HG02970 (cell line): ENCODE results near the gene TNFSF10.
"Not testable (repeated sequence)": the region's sequence is repeated elsewhere in the genome, so short reads cannot be mapped to it uniquely, and the experiment has no call there.

Experiments
- ATAC-seq: cut with Tn5 transposase; IDR thresholded peaks from one replicate; pipeline ENCODE4 v1.9.1; 2021; ENCODE audit warnings: mild to moderate bottlenecking, moderate library complexity, moderate number of reproducible peaks; ENCODE audit not compliant: unreplicated experiment, low FRiP score

The TNFSF10 gene

DNA sequence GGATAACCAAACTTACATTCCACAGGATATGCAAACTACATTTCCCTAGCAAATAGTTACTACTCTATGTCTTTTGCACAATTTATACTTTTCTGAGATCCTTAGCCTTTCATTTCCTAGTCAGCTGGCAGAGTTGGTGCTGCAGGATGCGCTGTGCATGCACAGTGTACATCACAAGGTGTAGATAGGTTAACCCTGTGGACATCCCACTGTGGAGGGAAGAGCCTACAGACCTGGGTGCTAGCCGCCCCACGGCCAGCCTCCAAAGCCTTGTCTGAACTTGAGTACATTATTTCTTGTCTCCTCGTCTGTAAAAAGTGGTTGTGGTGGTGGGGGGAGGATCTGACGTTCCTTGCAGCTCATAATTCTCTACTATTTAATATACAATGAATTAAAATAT, 3.5 kb downstream of the TNFSF10 start:
- no peak for ATAC-seq

DNA sequence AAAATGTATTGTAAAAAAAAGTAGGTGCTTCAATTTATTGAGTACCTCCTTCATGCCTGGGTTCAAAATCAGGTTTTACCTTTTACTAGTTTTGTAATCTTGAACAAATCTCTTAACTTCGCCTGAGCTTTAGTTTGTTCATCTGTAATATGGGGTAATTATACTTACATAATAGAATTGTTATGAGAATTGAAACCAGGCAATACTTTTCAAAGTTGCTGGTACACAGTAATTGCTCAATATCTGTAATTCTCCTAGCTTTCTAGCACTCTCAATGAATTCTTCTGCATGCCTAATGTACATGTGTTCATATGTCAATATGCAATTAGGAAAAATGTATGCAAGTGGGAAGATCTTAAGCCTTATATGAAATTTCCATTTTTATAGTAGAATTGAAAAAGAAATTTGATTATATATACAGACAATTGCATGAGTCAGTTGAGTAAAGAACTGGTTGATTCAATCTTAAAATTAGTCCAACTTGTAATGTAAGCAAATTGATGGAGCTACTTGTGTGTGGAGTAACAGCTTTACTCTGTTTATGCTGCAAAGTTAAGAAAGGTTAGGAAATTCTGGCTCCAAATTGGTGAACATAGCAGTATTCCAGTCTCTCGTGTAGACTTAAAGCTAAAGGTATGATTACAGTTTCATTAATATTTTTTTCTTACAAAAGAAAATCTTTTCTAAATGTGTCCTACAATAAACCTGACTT, 4.1 kb downstream of the TNFSF10 start:
- no peak for ATAC-seq

DNA sequence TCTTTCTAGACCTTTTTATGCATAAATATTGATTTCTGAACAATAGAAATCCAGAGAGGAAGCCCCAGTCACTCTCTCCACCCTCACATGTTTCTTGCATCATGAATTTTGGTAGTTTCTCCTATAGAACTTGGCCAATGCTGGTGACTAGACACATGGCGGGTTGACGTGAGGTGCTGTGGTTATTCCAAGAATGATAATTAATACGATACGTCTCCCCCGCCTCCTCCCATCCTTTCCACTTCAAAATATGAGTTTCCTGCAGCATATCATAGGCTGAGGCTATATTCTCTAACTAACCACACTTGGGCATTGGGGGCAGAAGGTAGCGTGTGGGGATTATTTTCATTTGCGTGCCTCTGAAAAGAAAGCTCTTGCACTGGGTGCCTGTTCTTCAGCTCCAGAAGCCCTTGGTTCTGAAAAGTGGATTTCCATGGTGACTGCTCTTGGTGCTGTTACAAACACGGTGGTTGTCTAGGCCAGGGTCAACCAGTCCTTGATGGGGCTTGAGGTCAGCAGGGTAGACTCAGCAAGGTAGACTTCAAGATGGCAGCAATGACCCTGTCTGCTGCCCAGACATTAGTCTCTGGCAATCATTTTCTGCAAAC, 5.3 kb downstream of the TNFSF10 start:
- ATAC-seq, result no peak

DNA sequence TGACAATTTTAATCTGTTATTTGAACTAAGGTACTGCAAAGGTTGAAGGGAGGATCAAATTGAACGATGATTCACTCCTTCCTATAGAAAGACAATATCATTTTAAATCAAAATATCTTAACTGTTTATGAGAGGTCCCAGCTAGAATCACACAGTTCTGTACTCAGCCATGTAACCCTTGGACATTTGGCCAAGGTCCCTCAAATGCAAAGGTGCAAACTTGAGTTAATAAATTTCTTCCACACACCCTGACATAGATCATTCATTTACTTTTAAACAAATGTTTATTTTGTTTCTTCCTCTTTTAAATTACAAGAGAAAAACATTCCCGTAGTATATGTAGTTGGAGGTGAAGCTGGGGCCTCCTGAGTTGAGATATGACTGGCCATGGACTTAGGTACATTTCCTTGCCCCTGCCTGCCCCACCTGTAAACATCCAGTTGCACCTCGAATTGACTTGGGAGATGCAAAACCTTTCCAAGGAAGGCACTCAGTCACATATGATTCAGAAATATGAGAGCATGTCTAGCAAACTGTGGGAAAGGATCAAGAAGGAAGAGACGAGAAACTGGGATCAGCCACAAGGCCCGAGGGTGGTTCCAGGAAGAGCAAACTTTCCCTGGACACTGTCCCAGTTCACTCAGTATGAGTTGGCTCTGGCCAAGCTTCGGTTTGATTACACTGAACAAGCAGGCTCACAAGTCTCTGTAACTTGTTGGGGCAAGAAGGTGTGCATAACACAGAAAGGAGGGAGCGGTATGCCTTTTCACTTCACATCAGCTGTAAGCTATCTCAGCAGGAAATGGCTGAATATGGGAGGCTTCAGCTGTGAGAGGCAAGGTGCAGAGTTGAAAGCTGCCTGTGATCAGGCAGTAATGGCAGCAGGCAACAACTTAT, 6.7 kb downstream of the TNFSF10 start:
- no peak for ATAC-seq

DNA sequence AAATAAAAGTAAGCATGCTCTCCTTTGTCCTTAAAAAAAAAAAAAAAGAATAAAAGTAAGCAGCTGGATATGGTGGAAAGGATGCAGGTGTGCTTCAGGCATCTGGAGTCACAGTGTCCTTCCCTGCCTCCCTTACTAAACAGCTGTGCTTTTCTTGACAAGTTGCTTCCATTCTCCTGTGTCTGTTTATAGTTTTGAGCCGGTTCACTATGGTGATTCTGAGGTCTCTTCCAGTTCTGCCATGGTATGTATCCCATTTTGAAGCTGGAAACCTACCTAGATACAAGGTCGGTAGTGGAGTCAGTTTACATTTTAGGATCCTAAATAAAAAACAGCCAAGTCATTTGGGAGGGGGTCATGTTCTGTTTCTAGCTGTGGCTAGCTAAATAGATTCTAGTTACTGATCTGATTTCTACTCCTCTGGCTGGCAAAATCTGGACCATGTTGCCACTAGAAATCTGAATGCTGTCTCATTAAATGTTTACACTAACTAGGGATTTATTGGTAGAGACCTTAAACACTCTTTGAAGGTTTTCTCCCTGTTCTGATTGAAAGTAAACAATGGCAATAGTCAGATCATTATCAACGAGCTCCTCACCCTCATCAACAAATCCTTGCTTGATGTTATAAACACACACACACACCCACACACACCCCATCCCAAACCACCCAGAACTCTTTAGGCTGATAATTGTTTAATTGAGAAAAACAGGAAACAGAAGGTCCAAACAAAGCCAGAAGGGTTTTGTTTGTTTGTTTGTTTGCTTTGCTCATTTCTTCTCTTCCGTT, 7.9 kb downstream of the TNFSF10 start:
- no peak for ATAC-seq

DNA sequence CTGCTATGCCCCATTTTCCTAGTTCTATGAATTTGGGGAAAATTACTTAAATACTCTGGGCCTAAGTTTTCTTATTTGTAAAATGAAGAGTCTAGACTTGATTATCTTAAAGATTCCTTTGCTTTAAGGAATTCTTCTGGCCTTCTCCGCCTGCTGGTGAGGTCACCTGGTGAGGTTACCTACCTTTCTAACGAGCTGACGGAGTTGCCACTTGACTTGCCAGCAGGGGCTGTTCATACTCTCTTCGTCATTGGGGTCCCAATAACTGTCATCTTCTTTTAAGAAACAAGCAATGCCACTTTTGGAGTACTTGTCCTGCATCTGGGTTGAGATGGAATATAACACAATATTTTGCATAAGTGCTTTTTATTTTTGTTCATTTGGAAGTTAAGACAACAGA, 8.6 kb downstream of the TNFSF10 start:
- no peak for ATAC-seq

DNA sequence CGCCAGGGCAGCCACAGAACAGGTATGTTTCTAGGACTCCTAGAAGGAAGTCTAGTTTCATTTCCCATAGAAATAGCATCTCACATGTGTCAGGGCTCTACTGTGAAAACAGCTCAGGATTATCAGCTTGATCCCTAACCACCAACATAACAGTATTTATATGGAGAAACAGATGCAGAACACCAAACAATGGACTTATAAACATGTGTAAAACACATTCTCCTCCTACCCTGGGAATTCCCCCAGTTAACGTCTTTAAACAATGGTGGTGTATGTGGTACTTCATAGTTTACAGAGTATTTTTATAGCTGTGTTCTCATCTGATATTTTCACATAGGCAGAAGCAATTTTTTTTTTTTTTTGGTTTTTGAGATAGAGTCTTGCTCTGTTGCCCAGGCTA, 9.7 kb downstream of the TNFSF10 start:
- ATAC-seq, result no peak

DNA sequence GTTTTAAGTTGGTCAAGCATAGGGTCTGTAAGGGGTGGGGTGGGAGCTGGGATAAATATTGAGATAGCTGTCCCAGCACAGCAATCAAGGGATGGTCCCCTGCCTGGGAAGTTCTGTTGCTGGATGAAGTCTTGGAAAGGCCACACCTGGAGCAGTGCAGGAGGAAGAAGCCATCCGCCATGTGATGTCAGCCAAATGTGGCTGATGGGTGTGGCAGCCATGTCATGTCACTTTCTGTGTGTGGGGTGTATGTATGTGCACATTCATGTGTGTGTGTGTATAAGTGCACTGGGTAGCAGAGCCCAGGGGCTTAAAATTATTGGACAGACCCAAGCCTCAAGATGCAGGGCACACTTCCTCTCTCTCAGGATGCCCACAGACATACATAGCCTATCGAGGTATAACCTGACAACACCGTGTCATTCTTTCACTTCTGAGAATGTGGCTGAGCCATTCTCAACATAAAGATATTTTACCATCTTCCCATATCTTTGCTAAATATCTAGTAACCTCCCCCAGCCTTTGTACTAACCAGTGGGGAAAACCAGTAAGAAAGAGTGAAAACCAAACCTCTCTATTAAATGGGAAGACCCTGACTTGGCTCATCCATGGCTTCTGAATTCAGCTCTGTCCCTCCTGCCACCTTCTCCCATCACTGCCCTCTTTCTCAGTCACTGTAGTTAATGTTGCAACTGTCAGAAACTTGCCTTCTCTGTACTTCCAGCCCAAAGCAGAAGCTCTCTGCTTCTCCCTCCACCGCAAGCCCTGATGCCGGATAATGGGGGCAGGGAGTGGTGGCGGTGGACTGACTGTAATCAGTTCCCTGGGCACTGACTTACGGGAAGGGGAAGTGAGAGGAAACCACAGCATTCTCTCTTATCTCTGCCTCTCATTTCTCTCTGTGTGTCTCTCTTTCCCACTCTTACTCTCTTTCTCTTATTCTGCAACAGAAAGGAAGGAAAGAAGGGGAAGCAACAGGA, 11.2 kb downstream of the TNFSF10 start:
- no peak for ATAC-seq

DNA sequence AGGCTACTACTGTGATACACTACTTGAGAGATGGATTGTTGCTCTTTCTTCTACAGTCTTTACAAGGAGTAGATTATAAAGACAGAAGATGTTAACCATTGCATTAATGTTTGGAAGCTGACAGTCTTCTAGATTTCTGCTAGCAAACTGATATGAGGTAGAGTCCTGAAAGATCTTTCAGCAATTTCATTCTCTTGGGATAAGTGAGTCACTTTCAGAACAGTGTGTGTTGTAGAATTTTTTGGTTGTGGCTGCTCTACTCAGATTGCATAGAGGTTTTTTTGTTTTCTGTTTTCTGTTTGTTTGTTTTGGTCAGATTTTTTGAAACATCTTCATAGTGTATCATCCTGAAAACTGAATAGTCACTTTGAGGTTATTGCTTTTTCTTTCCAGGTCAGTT, 17.1 kb downstream of the TNFSF10 start:
- no peak for ATAC-seq

DNA sequence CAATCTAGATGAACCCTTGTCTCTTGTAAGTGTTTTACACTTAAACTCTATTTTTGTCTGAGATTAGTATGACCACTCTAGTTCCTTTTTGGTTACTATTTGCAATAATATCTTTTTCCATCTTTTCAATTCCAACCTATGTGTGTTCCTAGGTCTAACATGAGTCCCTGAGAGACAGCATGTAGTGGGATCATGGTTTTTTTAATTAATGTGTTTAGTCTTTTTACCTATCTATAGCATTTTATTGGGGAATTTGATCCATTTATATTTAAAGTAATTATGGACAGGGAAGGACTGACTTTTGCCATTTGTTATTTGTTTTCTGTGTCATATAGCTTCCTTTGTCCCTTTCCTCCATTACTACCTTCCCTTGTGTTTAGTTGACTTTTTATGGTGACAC, 21.7 kb downstream of the TNFSF10 start:
- no peak for ATAC-seq

DNA sequence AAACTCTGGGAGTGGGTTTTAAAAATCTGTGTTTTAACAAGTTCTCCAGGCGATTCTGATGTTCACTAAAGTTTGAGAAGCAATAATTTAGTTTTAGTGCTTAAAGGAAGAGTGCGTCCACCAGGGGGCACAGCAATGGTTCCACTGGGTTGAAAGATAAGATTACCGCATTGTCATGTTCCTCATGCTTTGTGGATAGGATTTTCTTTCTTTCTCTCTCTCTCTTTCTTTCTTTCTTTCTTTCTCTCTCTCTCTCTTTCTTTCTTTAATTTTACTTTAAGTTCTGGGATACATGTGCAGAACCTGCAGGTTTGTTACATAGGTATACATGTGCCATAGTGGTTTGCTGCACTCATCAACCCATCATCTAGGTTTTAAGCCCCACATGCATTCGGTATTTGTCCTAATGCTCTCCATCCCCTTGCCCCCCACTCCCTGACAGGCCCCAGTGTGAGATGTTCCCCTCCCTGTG, 33.0 kb downstream of the TNFSF10 start:
- not testable (repeated sequence) for ATAC-seq

DNA sequence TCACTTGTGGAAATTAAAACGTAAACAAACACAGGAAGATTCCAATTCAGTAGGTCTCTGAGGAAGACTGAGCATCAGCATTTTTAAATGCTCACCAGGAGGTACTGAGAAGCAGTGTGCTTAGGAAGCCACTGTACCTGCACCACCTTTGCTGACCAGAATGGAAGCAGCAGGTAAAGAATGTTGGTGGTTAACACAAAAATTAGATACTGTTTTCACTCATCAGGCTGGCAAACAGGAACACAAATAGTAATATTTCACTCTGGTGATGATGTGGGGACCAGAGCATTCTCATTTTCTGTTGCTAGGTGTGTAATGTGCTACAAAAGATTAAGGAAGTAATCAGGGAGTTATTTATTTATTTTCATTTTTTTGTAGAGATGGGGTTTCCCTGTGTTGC, 45.1 kb downstream of the TNFSF10 start:
- ATAC-seq, result no peak

DNA sequence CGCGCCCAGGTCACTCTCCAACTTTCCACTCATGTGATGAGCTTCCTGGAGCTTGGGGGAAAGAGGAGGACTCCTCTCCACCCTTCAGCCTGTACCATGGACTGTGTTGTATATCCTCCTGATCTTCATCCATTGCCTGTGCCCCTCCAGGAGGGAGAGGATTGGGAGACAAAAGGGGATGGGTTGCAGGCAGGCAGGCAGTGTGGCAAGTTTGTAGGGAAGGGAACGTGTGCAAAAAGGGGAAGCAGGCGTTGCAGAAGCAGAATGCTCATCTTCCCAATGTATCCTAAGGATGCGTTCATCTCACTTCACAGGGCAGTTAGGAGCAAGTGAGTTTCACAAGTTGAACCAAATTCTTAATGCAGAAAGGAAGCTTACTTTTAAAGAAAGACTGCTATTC, 46.9 kb downstream of the TNFSF10 start:
- no peak for ATAC-seq

DNA sequence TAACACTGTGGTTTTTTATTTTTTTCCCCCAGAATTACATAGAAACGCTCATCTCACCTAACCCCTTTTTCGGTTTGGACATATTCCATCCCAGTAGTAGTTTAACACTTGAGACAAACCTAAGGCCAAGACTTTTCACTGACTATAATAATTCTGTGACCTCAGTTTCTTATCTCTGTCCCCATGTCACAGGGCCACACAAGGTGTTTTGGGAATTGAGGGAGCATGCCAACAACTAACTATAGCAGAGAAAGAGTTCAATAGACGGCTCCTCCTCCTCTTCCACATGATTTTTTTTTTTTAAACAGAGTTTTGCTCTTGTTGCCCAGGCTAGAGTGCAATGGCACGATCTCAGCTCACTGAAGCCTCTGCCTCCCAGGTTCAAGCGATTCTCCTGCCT, 47.5 kb downstream of the TNFSF10 start:
- no peak for ATAC-seq

DNA sequence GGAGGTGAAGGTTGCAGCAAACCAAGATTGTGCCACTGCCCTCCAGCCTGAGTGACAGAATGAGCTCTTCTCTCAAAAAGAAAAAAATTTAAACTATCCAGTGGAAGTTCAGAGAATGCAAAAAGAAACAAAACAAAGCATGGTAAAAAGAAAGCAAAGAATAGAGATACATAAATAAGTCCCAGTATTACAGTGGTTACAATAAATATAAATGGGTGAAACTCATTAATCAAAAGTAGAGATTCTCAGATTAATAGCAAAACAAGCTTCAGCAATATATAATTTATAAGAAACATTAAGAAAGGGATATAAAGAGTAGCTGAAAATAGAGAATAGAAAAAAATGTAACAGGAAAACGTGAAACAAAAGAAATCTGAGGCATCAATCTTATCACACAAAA, 51.3 kb downstream of the TNFSF10 start:
- no peak for ATAC-seq

DNA sequence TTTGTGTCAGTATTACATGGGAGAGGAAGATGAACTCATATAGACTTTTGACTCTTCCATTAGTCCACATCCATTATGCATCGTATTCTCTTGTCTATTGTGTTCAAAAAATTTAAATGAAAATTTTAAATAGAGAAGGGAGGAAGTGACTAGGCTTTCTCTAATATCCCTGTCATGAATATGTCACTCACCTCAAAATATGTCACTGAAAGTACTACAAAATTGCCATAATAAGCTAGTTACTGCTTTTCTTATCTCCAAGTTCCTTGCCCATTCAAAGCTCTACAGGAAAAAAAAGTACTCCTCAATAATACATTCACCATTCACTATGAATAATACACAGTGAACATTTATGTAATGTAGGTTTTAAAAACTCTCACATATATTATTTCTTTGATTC, 52.6 kb downstream of the TNFSF10 start:
- no peak for ATAC-seq

DNA sequence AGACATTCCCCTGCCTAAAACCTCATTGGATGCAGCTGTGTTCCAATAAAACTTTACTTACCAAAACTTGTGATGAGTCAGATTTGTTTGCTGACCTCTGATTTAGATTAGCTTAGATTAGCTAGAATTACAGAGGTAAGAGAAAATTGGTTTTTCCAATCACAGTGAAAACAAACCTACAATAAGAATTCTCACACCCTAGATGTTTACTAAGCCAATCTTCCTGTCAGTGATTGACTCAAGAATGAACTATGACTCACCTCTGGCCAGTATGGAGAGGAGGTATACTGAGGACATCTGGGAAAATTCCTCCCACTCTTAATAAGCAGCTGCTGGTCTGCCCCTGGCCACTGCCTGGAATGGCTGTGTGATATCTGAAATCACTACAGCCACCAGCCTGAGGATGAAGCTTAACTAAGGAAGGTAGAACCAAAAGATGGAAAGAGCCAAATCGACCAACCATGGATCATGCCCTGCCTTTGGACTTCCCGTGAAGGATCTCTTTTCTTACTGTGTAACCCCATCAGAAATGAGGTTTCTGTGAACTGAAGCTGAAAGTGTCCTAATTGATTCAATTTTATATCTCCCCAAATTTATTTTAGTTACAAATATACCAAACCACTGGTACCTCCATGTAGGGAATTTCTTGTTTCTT, 55.9 kb downstream of the TNFSF10 start:
- ATAC-seq, result no peak

DNA sequence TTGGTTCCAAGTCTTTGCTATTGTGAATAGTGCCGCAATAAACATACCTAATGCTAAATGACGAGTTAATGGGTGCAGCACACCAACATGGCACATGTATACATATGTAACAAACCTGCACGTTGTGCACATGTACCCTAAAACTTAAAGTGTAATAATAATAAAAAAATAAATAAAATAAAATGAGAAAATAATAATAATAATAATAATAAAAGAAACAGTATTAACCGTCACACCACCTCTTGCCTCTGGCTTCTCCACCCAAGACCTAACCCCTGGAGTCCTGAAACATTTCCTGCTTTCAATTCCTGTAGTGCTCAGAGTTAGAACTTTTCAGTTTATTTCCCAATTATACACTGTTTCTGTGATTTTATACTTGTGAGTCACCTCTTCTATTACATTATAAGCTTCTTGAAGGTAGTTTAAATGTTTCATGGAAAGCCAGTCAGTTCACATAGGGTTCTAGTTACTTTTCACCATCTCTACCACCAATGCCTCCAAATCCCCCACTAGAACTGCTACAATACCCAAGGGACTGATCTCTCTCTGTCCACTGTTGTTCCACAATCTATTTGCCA, 56.6 kb downstream of the TNFSF10 start:
- no peak for ATAC-seq

DNA sequence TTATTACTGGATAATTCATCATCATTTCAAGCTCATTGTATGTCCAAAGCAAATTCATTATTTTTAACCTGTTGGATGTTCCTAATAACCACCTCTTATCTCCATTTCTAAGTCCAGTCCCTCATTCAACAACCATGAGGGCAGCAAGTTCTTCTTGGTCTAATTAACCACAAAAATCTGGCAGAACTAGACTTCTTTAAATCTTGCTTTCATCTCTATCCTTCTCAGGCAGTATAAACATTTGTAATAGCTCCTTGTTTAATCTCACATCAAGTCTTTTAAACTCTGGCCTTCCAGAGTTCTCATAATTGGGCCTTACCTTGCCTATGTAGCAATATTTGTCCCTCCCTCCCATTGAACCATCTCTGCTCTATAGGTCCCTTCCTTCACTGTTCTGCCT, 57.9 kb downstream of the TNFSF10 start:
- no peak for ATAC-seq
